Head of caudate nucleus (tissue), 42 donors: ENCODE data around the gene CHST8.

ENCODE experiments used
- DNase-seq, 42 donors: peaks; one replicate each; pipeline versions ENCODE4 v3.0.0 to v3.0.0-alpha.2; 2020 to 2021; ENCODE audit warnings: mixed read lengths in 7 of 42
- intact Hi-C: fragments of 100-400 bp; cut with DNase I; formaldehyde crosslinking; loops from one replicate; pipeline ENCODE4 v1.15.0; 2022

CHST8 gene

GRCh38 chr19:33785795-33786194 is 164.0 kb downstream of the CHST8 start:
- intact Hi-C loops = loop anchor here (10.0 kb wide), 1 partner anchor 219 kb away; no protein-coding TSS in a partner anchor
- DNase-seq = no peak

- intact Hi-C loops = loop anchor here (10.0 kb wide), 1 partner anchor 216 kb away; no protein-coding TSS in a partner anchor
These were observed 166.9 kb downstream of the CHST8 start for GRCh38 chr19:33788676-33789075.

GRCh38 chr19:33789344-33789743 is 167.6 kb downstream of the CHST8 start:
- DNase-seq = no peak
- intact Hi-C loops = loop anchor here (10.0 kb wide), 1 partner anchor 215 kb away; no protein-coding TSS in a partner anchor

More at GRCh38 chr19:33788676-33789075, 166.9 kb downstream of the CHST8 start:
- DNase-seq = no peak

- DNase-seq = peak in 1 of 42 donors; percentile 16
- intact Hi-C loops = no loop called here
These were observed 173.1 kb downstream of the CHST8 start for GRCh38 chr19:33794683-33795369.

DNA sequence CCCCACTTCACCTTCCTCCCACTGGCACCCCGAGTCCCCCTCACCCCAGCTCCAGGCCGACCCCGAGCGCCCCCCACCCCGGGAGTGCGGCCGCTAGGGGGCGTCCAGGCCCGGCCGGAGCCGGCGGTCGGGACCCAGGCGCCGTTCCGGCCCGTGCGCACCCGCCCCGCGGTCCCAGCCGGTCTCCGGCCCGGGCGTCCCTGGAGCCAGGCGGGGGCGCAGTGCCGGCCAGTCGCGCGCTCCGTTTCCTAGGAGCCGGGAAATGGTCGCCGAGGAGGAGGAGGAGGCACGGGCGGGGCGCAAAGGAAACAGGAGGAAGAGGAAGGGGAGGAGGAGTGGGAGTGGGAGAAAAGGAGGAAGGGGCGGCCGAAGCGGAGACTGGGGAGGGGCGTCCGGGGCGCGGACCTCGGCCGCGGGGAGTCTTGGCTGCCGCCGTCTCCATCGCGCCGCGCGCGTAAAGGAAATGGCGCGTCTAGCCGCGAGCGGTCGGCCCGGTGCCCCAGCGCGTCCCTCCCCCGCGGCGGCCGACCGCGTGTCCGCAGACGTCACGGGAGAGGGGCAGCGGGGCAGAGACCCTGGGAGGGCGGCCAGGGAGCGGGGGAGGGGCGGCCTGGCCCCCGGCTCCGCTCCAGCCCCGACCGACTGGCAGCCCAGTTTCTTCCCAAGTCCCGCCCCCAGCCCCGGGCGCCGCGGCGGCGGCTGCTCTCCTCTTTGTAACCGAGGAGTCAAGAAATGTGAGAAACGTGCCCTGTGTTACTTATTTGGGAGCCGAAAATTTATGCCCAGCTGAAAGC is 173.8 kb downstream of the CHST8 start:
- intact Hi-C loops = no loop called here
- peak in 40 of 42 donors; percentile 21 to 85 (median 64) for DNase-seq

- DNase-seq = peak in 15 of 42 donors; percentile 10 to 62 (median 41)
- intact Hi-C loops = no loop called here
These were observed 174.6 kb downstream of the CHST8 start, which contains the start of gene KCTD15 for GRCh38 chr19:33796164-33796875. Gene KCTD15 (plus strand): TSS chr19:33796870. CDS start chr19:33800455, 3,585 bp downstream.

GRCh38 chr19:33797802-33798671 is 176.3 kb downstream of the CHST8 start:
- DNase-seq = peak in 9 of 42 donors; percentile 11 to 44 (median 33)
- intact Hi-C loops = no loop called here

- intact Hi-C loops = no loop called here
- no peak for DNase-seq
These were observed 176.9 kb downstream of the CHST8 start for GRCh38 chr19:33798681-33799111.

DNA sequence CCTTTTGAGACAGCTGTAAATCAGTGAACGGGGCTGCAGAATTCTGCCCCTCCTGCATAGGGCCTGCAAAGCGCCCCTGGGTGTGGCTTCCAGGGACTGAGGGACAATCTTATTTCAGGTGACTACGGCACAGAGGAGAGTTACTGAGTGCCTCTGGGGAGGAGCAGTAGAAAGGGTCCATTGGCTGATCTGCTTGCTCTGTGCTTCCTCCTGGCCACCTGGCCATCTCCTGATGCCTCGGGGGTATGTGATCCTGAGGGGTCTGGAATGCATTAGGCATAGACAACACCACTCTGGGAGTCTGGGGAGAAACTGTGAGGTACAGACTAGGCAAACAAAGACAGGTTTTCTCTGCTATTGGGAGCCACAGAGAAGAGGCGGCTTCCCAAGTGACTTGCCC is 177.7 kb downstream of the CHST8 start:
- no peak for DNase-seq

DNA sequence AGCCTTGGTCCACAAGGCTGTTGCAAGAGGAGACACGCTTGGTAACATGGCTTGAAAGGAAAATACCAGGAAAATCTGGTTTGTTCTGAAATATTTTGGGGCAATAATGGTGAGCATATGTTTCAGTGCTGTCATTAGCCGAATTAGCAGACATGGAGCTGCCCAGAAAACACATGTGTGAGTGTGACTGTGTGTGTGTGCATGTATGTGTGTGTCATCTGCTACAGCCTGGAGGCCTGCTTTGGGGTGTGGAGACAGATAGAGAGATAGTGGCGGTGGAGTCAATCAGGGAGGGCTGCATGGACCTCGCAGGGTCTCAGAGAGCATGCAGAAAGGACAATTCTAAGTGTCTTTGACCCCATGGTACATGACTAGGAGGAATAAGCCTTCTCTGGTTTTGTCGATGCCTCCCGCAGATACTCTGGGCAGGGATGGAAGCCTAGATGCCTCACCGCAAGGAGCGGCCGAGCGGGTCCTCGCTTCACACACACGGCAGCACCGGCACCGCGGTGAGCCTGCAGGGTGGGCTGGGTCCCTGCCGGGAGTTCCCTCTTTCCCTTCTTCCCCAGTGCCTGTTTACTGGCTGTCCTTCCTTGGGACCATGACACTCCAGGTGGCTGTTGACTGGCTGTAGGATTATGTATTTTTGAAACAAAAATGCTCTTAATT is 178.4 kb downstream of the CHST8 start:
- intact Hi-C loops = no loop called here
- no peak for DNase-seq

More for the DNA sequence above, 177.7 kb downstream of the CHST8 start:
- intact Hi-C loops = no loop called here

- DNase-seq = no peak
These were observed 179.7 kb downstream of the CHST8 start for GRCh38 chr19:33801411-33801810.

GRCh38 chr19:33802001-33802400 is 180.2 kb downstream of the CHST8 start:
- intact Hi-C loops = no loop called here
- no peak for DNase-seq

More at GRCh38 chr19:33801411-33801810, 179.7 kb downstream of the CHST8 start:
- intact Hi-C loops = no loop called here

- no peak for DNase-seq
- intact Hi-C loops = no loop called here
These were observed 181.0 kb downstream of the CHST8 start for GRCh38 chr19:33802801-33803200.

DNA sequence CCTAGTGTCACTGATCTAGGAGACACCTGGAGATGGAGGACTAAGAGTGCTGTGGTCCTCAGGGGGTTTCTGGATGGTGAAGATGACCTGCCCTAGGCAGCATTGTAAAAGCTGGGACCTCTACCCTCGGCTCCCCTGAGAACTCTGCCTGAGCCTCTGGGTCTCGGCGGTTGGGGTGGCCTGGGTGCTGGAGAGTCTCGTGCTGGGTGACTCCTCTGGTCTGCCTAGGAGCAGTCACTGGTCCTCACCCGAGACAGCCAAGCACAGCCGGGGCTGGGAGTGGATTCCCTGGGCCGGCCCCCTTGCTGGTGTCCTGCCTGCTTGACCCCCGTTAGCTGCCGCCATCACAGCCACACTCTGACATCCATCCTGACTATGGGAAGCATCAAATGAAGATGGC is 181.6 kb downstream of the CHST8 start:
- intact Hi-C loops = no loop called here
- DNase-seq = no peak

DNA sequence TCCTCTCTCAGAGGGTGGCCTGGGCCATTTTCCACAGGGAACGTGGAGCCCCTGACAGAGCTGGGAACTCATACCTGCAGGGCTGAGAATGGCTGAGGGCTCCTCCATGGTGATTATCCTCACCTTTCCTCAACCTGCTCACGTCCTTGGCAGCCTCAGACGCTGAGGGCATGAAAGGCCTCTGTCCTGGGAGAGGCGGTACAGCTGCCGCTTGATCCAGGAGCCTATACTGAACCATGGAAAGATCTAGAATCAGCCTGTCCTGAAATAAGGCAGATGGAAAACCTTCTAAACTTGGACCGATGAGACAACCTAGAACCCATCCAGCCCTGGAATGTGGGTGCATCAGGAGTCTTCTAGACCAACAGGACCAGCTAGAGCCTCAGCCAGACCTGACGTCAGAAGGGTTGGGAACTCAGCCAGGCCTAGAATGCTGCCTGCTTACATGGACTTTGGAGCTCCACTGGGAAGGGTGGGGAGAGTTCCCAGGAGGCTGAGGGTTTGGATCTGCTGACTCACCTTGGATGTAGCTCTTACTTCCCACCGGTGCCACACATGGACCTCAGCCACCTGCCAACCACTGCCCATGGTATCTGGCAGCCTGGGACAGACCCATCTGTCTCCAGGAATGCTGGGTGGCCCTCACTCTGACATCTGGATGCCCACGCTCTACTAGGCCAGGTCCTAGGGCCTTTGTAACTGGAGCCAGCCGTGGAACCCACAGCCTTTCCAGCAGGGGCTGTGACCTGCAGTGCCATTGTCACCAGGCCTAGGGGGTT is 182.5 kb downstream of the CHST8 start:
- intact Hi-C loops = no loop called here
- DNase-seq = peak in 26 of 42 donors; percentile 20 to 68 (median 42)

- DNase-seq = no peak
- intact Hi-C loops = no loop called here
These were observed 183.6 kb downstream of the CHST8 start for GRCh38 chr19:33805313-33805712.

DNA sequence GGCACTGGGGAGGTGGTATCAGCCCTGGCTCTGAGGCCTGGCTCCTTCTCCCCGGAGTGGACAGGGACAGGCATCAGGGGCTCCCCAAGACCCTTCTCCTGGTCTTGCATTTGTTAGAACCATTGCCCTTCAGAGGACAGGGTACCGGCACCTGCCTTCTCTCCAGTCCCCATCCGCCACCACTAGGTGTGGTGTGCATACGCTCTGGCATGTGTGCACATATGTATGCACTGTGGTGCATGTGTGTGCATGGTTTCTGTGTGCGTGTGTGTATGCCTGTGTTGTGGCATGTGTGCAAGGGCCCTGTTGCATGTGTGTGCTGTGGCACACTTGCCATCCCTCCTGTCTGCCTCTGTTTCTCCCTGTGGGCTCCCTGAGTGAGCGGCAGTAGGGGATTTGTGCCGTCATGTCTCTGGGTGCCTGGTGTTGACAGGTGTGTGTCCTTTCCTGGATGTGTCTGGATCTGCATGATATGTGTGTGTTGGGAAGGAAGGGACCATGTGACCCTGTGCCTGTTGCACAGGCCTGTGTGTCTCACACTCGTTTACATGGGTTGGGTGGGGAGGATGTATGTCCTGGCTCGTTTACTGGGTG is 184.2 kb downstream of the CHST8 start:
- DNase-seq = no peak
- intact Hi-C loops = no loop called here
